ENCODE data around the gene MEIOSIN. TPM values are rescaled to one million over a fixed set of nuclear protein-coding genes. Genes with fewer than 3 reads are reported as not detected.

The MEIOSIN gene
- total and polyA plus RNA-seq, 2 of the 13 experiments (the other 11 are each of a cell fraction or from before 2014, with no cell fraction given), result not detected

- TF ChIP-seq CSRNP2 (CRISPR knock-in tag; conservative IDR thresholded peaks at IDR 0.05; ENCODE audit: low read depth), result no peak
- TF ChIP-seq, protein P1, sequence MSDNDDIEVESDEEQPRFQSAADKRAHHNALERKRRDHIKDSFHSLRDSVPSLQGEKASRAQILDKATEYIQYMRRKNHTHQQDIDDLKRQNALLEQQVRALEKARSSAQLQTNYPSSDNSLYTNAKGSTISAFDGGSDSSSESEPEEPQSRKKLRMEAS (IDR thresholded peaks at IDR 0.05), result no peak
- TF ChIP-seq RBM22 (optimal IDR thresholded peaks at IDR 0.05; ENCODE audit: low read length), result no peak
- no peak for TF ChIP-seq TBL1XR1 (IDR thresholded peaks at IDR 0.05; ENCODE audit: borderline replicate concordance, low read length, partially characterized antibody)
- TF ChIP-seq RAD21 (CRISPR knock-in tag; IDR thresholded peaks at IDR 0.05), result no peak
- TF ChIP-seq ZNF724P (CRISPR knock-in tag; IDR thresholded peaks at IDR 0.05; ENCODE audit: borderline replicate concordance), result no peak
- TF ChIP-seq ZNF350 (CRISPR knock-in tag; IDR thresholded peaks at IDR 0.05; ENCODE audit: borderline replicate concordance, low read depth), result no peak
These were observed 46.9 kb downstream of the MEIOSIN start (continued) for GRCh38 chr19:45780146-45780447.

DNA sequence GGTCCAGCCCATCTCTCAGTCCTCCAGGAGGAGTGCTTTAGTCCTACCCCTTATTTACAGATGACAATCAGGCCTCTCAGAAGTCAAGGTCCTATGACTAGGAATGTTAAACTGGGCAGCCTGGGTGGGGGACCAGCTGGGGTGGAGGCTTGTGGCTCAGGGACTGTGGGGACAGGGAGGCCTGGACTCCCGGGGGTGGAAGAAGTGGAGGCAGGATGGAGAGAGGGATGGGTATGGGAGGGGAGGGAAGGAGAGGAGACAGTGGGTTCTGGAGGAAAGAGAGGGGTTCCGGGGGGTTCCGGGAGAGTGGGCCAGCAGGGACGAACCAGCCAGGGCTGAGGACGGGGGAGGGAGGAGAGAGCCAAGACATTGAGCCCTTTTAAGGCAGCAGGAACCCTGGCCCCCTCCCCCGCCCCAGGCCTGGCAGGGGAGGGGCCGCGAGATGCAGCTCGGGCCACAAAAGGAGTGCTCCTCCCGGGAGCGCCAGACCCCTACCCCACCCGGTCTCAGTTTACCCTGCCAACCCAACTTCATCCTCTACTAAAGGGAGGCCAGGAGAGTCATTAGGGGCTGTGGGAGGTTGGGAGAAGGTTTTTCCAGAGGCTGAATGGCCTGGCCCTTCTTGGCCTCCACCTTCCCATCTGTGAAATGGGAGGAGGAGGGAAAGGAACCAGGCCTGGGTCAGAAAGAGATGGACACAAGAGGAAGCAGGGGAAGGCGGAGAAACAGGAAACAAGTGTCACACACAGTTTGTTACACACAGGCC is 47.4 kb downstream of the MEIOSIN start:
- peak; percentile 8 for ATAC-seq
- Histone ChIP-seq H3K36me3 (replicated peaks in 1 of 2; ENCODE audit: control insufficient read depth in 1 of 2, insufficient read depth in 2 of 2, low read length in 2 of 2) (peaks cover 3 to 4% of the 10 kb centered on the region in 2 experiments; a peak in 2 of 5 replicates), H3K4me3 (replicated peaks in 1 of 3; ENCODE audit: insufficient read depth in 1 of 3, low read depth in 2 of 3, low read length in 3 of 3) (no peak overlapping the region; a peak in 1 of 6 replicates), H4K20me1 (ENCODE audit: insufficient read depth, low read length) (peaks cover 4% of the 10 kb centered on the region; the same call in 1 of the 2 replicates), H3K27me3 (ENCODE audit: control insufficient read depth in 1 of 2, insufficient read depth in 2 of 2, low read length in 2 of 2) (no peaks in the 10 kb centered on the region), H3K79me2 (ENCODE audit: insufficient read depth, low read length) (no peaks in the 10 kb centered on the region), H3K27ac (ENCODE audit: extremely low read length, insufficient read depth, low read length) (no peak overlapping the region), H3K4me2 (ENCODE audit: low read depth, low read length) (peak overlapping the region; percentile 75; the same call in 1 of the 2 replicates), H3K4me1 (ENCODE audit: insufficient read depth, low read length) (peaks cover 35% of the 10 kb centered on the region), H3K9me3 (ENCODE audit: low read length) (no peaks in the 10 kb centered on the region), H3K9ac (ENCODE audit: insufficient read depth, low read depth, low read length) (no peak overlapping the region), H2AFZ (ENCODE audit: low read length) (no peak overlapping the region)
- in situ Hi-C loops (cut with HindIII; ENCODE audit: extremely low pct_ligation_motif_present, low pct_unique_long_range_greater_than_20kb), result no loop called here
- FAIRE-seq, result peak; percentile 18
- WGBS (ENCODE audit: low lambda C conversion rate), result 33% methylated on average over 9 of the region's 13 CpGs
- BruUV-seq (replicated peaks), result no TSS peak
- intact Hi-C loops (cut with micrococcal nuclease; ENCODE audit: unreplicated experiment), result no loop called here
- POLR2A ChIA-PET, result interaction anchor here (4.7 kb wide), 1 partner anchor 11 kb away, joined by 53 read pairs; the partner anchor contains the start of gene SIX5
- CTCF ChIA-PET (ENCODE audit: low intra/inter-chr PET ratio, low total read pairs), result no interaction called here
- peak; percentile 47 for DNase-seq (ENCODE audit: low spot score)
- peak; percentile 15 for TF ChIP-seq TEAD3 (CRISPR knock-in tag; optimal IDR thresholded peaks at IDR 0.05; ENCODE audit: borderline replicate concordance)
- TF ChIP-seq ZNF609 (CRISPR knock-in tag; IDR thresholded peaks at IDR 0.05; ENCODE audit: borderline replicate concordance), result no peak
- TF ChIP-seq ZMAT5 (CRISPR knock-in tag; IDR thresholded peaks at IDR 0.05; ENCODE audit: borderline replicate concordance, low read depth), result no peak
- no peak for TF ChIP-seq ZFP36L2 (CRISPR knock-in tag; IDR thresholded peaks at IDR 0.05)
- TF ChIP-seq KDM6A (CRISPR knock-in tag; IDR thresholded peaks at IDR 0.05; ENCODE audit: low read depth), result no peak
- no peak for TF ChIP-seq GPBP1L1 (CRISPR knock-in tag; IDR thresholded peaks at IDR 0.05)
- no peak for TF ChIP-seq ZEB1 (IDR thresholded peaks at IDR 0.05; ENCODE audit: insufficient replicate concordance, low read depth)

Data from HepG2 (cell line).